GM23248 (cell line): ENCODE results near the gene ACY1.

Source experiments
- EZH2 ChIP-seq: fragments of 200-600 bp; sonication (generic); IDR thresholded peaks from 2 replicates; pipeline ENCODE4 v1.6.1; 2018; ENCODE audit warnings: antibody characterized with exemption, mild to moderate bottlenecking; ENCODE audit not compliant: insufficient read depth, poor library complexity, severe bottlenecking
- EZH2phosphoT487 ChIP-seq: fragments of 200-600 bp; sonication (generic); IDR thresholded peaks from 2 replicates; pipeline ENCODE4 v1.6.1; 2018; ENCODE audit warnings: antibody characterized with exemption, moderate library complexity, mild to moderate bottlenecking, low read depth; ENCODE audit not compliant: insufficient read depth

DNA sequence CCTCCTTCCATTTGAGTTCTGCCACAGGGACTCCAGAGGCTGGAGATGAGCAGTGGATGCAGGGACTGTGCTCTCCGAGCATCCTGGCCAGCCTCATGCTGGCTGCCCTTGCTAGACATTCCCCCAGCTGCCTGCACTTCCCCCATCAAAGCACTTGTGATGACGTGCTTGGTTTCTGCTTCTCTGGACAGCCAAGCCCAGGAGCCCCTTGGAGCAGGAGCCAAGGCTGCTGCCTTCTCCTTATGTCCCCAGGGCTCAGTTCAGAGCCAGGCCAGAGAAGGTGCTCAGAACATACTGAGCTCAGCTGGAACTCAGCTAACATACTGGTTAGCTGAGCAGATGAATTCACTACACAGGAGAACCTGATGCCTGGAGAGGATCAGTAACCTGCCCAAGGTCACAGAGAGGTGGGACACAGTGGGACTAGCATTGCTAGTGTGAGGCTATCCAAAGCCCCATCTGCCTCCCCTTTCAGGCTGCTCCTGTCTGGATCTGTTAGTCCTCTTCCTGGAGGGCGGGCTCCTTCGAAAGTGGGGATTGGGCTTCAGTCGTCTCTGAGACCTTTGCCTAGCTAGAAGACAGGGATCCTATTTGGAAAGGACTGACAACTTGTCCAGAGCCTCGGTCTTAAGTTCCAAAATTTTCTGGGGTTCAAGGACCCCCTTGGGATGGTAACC is 20.3 kb upstream of the ACY1 start:
- TF ChIP-seq EZH2 (no peak), EZH2phosphoT487 (no peak)
